CD4-positive, CD25-positive, alpha-beta regulatory T cell (primary cell): Measurements from ENCODE around the gene CHID1. TPM values are rescaled to one million over a fixed set of nuclear protein-coding genes. Genes with fewer than 3 reads are reported as not detected.

Source experiments
- ATAC-seq, 2 donors: fragments of 150-1000 bp; cut with Tn5 transposase; one replicate each; pipeline ENCODE4 v1.10.0; 2021; ENCODE audit warnings: low read depth in 2 of 2, moderate number of reproducible peaks in 2 of 2, moderate library complexity in 1 of 2
- DNase-seq, 3 donors: peaks; one replicate each; pipeline versions ENCODE4 v3.0.0 to v3.0.0-alpha.2; 2012 to 2022; ENCODE audit warnings: mixed read lengths in 1 of 3
- H3K27ac ChIP-seq: one replicate; pipeline ENCODE4 v1.7.0; 2013; ENCODE audit warnings: mild to moderate bottlenecking, low read length; ENCODE audit not compliant: insufficient read depth, poor library complexity, severe bottlenecking
- H3K27me3 ChIP-seq: one replicate; pipeline ENCODE4 v1.7.0; 2013; ENCODE audit warnings: low read length; ENCODE audit not compliant: control insufficient read depth, insufficient read depth
- H3K36me3 ChIP-seq: one replicate; pipeline ENCODE4 v1.7.0; 2013; ENCODE audit warnings: mild to moderate bottlenecking, low read length, moderate library complexity; ENCODE audit not compliant: control insufficient read depth, insufficient read depth
- H3K4me1 ChIP-seq: 2 replicates; pipeline ENCODE4 v1.7.0; 2013; ENCODE audit warnings: mild to moderate bottlenecking, low read length; ENCODE audit not compliant: insufficient read depth, control insufficient read depth, poor library complexity, severe bottlenecking
- H3K4me3 ChIP-seq: one replicate; pipeline ENCODE4 v1.7.0; 2013; ENCODE audit warnings: low read depth, mild to moderate bottlenecking, low read length, moderate library complexity
- H3K9me3 ChIP-seq, 2 experiments: 1 replicate in 1 of 2; 2 replicates in 1 of 2; pipeline ENCODE4 v1.7.0; 2013; ENCODE audit warnings: low read length in 2 of 2, mild to moderate bottlenecking in 1 of 2, moderate library complexity in 1 of 2; ENCODE audit not compliant: control insufficient read depth in 2 of 2
- H3K27ac Mint-ChIP-seq, 3 donors: one replicate each; pipeline ENCODE4 v1.8.0; 2020 to 2022; ENCODE audit warnings: mild to moderate bottlenecking in 3 of 3, mixed read lengths in 3 of 3, moderate library complexity in 2 of 3
- H3K27me3 Mint-ChIP-seq: one replicate; pipeline ENCODE4 v1.8.0; 2022; ENCODE audit warnings: mild to moderate bottlenecking, mixed read lengths
- H3K36me3 Mint-ChIP-seq: one replicate; pipeline ENCODE4 v1.8.0; 2020; ENCODE audit warnings: mixed read lengths
- H3K4me1 Mint-ChIP-seq, 4 donors: one replicate each; pipeline ENCODE4 v1.8.0; 2020 to 2022; ENCODE audit warnings: mixed read lengths in 4 of 4, mild to moderate bottlenecking in 1 of 4
- H3K4me3 Mint-ChIP-seq, 4 donors: one replicate each; pipeline ENCODE4 v1.8.0; 2020 to 2022; ENCODE audit warnings: mild to moderate bottlenecking in 4 of 4, mixed read lengths in 4 of 4, moderate library complexity in 3 of 4
- H3K9me3 Mint-ChIP-seq, 7 donors: one replicate each; pipeline ENCODE4 v1.8.0; 2020 to 2022; ENCODE audit warnings: mixed read lengths in 7 of 7, mild to moderate bottlenecking in 3 of 7, moderate library complexity in 2 of 7
- polyA plus RNA-seq, 4 donors: library from polyadenylated mRNA; unstranded; fragments of 300-500 nt; fragmentation: Illumina TruSeq; gene quantifications; one replicate each; pipeline ENCODE4 v1.2.3, GENCODE V29; 2021
- total RNA-seq: library from RNA; stranded (reverse); gene quantifications from one replicate; pipeline ENCODE4 v1.2.3, GENCODE V29; 2022

Gene CHID1
- total and polyA plus RNA-seq, 5 donors from 2014 or later, result 28.7 to 50.6 (median 46.5) TPM

DNA sequence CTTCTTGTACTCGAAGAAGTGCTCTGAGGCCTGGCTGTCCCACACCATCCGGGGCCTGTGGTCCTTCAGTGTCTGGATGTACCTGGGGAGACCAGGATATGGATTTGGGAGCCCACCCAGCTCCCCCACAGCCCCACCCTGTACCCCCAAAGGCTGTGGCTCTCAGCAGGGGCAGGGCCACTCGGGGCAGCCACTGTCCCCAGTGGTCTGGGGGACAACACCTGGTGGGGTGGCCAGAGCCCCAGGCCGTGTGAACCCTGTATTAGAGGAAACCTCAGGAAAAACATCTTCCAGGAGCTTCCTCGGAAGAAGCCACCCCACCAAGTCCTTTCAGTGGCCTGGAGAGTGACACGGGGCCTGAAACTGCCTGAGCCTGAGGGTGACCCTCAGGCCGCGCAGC is 40.2 kb downstream of the CHID1 start:
- Histone ChIP-seq H3K9me3 (no peaks in the 10 kb centered on the region), H3K4me3 (no peak overlapping the region), H3K27me3 (no peaks in the 10 kb centered on the region), H3K36me3 (no peaks in the 10 kb centered on the region), H3K4me1 (no peaks in the 10 kb centered on the region), H3K27ac (no peak overlapping the region)
- Mint-ChIP-seq H3K4me3 (no peak overlapping the region), H3K27me3 (no peaks in the 10 kb centered on the region), H3K27ac (no peak overlapping the region), H3K4me1 (peaks cover 0 to 2% (median 0%) of the 10 kb centered on the region in 4 donors), H3K36me3 (peaks cover 6% of the 10 kb centered on the region), H3K9me3 (no peaks in the 10 kb centered on the region)
- DNase-seq (no peak), ATAC-seq (no peak)

DNA sequence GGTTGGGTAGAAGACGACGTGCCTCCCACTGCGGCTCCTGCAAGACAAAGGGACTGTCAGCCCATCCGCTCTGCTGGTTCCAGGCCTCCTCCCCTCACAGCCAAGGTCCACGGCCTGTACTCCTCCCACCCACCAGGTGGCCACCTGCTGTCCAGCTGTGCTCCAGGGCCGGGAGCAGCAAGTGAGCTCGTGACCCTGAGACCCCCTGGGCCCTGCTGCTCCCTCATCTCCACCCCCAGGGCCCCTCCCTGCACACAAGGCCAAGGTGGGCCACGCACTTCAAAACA is 40.5 kb downstream of the CHID1 start:
- ATAC-seq (no peak), DNase-seq (no peak)
- Mint-ChIP-seq H3K27ac (no peak overlapping the region), H3K4me1 (peaks cover 0 to 2% (median 0%) of the 10 kb centered on the region in 4 donors), H3K9me3 (no peaks in the 10 kb centered on the region), H3K36me3 (peaks cover 6% of the 10 kb centered on the region), H3K27me3 (no peaks in the 10 kb centered on the region), H3K4me3 (no peak overlapping the region)
- no peaks in the 10 kb centered on the region for H3K36me3 ChIP-seq
- no peaks in the 10 kb centered on the region for H3K9me3 ChIP-seq
- H3K27me3 ChIP-seq, result no peaks in the 10 kb centered on the region
- no peak overlapping the region for H3K27ac ChIP-seq
- no peaks in the 10 kb centered on the region for H3K4me1 ChIP-seq
- H3K4me3 ChIP-seq, result no peak overlapping the region

DNA sequence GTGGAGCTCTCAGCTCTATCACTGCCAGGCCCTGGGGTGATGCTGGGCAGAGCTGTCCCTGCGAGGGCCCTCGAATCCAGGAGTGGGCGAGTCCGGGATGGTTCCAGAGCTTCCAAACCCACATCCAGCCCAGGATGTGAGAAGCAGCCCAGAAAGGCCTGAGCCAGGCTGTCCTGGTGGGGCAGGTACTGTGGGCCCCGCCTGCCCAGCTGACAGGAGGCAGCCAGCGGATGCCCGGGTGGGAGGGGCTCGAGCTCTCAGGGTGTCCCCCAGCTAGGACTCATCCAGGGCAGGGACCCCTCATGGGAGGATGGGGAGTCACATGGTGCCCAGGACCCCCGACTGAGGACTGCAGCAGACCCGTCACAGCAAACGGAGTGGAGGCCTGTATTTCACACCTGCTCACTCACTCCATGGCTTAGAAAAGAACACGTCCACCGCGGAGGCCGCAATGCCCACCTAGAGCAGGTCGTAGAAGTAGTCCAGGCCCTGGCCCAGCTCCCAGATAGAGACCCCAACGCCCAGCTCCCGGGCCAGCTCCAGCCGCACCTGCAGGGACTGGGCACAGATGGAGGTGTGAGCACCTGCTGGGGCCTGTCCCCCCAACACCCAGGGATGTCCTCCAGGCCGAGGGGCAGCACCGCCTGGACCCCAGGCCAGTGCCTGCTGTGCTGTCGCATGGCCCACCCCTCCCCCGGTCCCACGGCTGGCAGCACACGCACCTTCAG is 41.0 kb downstream of the CHID1 start:
- no peaks in the 10 kb centered on the region for H3K36me3 ChIP-seq
- no peaks in the 10 kb centered on the region for H3K9me3 Mint-ChIP-seq

DNA sequence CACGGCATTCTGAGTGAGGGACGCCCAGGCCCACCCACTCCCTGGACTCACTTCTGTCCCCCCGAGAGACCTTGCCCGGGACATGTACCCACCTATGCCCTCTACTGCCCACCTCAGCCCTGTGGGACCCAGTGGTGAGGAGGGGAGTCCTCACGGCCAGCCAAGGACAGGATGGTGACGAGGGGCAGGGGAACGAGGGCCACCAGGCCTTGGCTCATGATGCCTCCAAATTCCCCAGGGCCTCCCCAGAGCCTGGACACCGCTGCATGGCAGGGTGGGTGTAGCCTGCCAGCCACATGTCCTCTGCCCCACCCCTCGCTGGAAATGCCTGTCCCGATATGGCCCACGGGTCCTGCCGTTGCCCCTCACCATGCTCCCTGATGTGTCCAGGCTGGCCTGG is 41.8 kb downstream of the CHID1 start:
- H3K4me1 ChIP-seq, result no peaks in the 10 kb centered on the region
- no peaks in the 10 kb centered on the region for H3K9me3 ChIP-seq
- no peaks in the 10 kb centered on the region for H3K27me3 ChIP-seq
- Mint-ChIP-seq H3K4me1 (peaks cover 0 to 2% (median 0%) of the 10 kb centered on the region in 4 donors), H3K27me3 (no peaks in the 10 kb centered on the region), H3K9me3 (no peaks in the 10 kb centered on the region), H3K27ac (no peak overlapping the region), H3K36me3 (peaks cover 5% of the 10 kb centered on the region), H3K4me3 (no peak overlapping the region)
- no peak overlapping the region for H3K27ac ChIP-seq
- no peaks in the 10 kb centered on the region for H3K36me3 ChIP-seq
- ATAC-seq, result no peak
- no peak for DNase-seq
- no peak overlapping the region for H3K4me3 ChIP-seq

More for the DNA sequence above, 41.0 kb downstream of the CHID1 start:
- H3K4me1 ChIP-seq, result no peaks in the 10 kb centered on the region
- no peaks in the 10 kb centered on the region for H3K27me3 ChIP-seq
- no peak for DNase-seq
- no peaks in the 10 kb centered on the region for H3K9me3 ChIP-seq
- Mint-ChIP-seq H3K4me3 (no peak overlapping the region), H3K27me3 (no peaks in the 10 kb centered on the region), H3K36me3 (peaks cover 6% of the 10 kb centered on the region), H3K4me1 (peaks cover 0 to 2% (median 0%) of the 10 kb centered on the region in 4 donors), H3K27ac (no peak overlapping the region)
- H3K27ac ChIP-seq, result no peak overlapping the region
- no peak for ATAC-seq
- H3K4me3 ChIP-seq, result no peak overlapping the region

DNA sequence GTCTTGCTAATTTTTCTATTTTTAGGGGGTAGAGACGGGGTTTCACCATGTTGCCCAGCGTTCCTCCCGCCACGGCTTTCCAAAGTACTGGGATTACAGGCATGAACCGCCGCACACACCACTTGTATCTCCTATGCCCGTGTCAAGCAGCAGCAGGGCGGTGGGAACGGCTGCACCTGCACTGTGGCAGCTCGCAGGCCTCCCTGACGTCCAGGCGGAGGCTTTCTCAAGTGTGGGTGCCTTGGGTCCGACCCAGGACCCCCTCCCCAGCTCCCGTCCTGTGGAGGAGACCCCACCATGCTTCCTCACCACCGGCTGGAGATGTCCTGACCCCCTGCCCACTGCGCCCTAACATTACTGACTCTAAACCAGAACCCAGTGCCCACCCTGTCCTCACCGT is 42.2 kb downstream of the CHID1 start:
- no peaks in the 10 kb centered on the region for H3K27me3 ChIP-seq
- ATAC-seq (no peak), DNase-seq (no peak)
- Mint-ChIP-seq H3K27me3 (no peaks in the 10 kb centered on the region), H3K27ac (no peak overlapping the region), H3K4me3 (no peak overlapping the region), H3K36me3 (peaks cover under 1% of the 10 kb centered on the region), H3K4me1 (no peaks in the 10 kb centered on the region), H3K9me3 (no peaks in the 10 kb centered on the region)
- H3K9me3 ChIP-seq, result no peaks in the 10 kb centered on the region
- H3K36me3 ChIP-seq, result no peaks in the 10 kb centered on the region
- no peak overlapping the region for H3K27ac ChIP-seq
- H3K4me1 ChIP-seq, result no peaks in the 10 kb centered on the region
- no peak overlapping the region for H3K4me3 ChIP-seq

DNA sequence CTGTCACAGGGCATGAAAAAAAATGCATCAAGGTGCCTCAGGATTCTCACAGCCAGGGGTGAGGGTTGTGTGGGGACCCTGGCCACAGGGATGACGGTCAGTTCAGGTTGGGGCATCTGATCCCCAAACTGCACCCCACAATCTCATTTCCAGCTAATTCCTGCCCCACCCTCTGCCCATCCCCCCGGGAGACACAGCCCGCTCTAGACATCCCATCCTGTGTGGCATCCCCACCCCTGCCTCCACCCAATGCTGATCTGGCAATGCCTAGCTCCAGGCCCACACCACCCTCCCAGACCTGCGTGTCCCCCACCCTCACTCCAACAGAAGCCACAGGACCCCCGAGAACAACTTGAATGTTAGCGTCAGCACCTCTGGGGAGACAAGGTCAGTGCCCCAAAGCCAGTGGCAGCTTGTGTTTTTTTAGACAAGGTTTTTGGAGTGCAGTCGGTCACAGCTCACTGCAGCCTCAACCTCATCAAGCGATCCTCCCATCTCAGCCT is 42.7 kb downstream of the CHID1 start:
- no peak overlapping the region for H3K27ac Mint-ChIP-seq

DNA sequence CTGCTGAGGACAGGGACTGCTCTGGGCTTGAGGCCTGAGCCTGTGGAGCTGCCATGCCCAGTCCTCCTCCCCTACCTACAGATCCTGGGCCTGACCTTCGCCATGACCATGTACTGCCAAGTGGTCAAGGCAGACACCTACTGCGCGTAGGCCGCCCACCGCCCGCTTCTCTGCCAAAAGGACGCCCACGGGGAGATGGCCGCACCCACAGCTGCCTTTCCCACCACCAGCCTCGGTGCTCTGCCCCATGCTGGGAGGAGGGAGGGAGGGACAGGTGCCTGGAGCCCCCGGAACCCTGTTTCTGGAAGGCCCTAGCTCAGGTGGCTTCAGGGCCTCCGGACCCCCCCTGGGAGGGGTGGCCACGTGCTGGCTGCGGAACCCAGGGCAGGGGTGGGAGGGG is 44.1 kb downstream of the CHID1 start:
- Histone ChIP-seq H3K36me3 (no peaks in the 10 kb centered on the region), H3K27ac (no peak overlapping the region), H3K4me1 (no peaks in the 10 kb centered on the region), H3K27me3 (no peaks in the 10 kb centered on the region), H3K4me3 (no peak overlapping the region), H3K9me3 (no peaks in the 10 kb centered on the region)
- DNase-seq (no peak), ATAC-seq (no peak)
- H3K4me1 Mint-ChIP-seq, result no peaks in the 10 kb centered on the region
- no peak overlapping the region for H3K4me3 Mint-ChIP-seq
- no peaks in the 10 kb centered on the region for H3K9me3 Mint-ChIP-seq
- H3K36me3 Mint-ChIP-seq, result no peaks in the 10 kb centered on the region
- no peaks in the 10 kb centered on the region for H3K27me3 Mint-ChIP-seq
- no peak overlapping the region for H3K27ac Mint-ChIP-seq

More for the DNA sequence above, 42.7 kb downstream of the CHID1 start:
- H3K36me3 Mint-ChIP-seq, result no peaks in the 10 kb centered on the region
- no peaks in the 10 kb centered on the region for H3K36me3 ChIP-seq
- H3K4me1 ChIP-seq, result no peaks in the 10 kb centered on the region
- H3K4me1 Mint-ChIP-seq, result no peaks in the 10 kb centered on the region
- H3K27ac ChIP-seq, result no peak overlapping the region
- no peak overlapping the region for H3K4me3 ChIP-seq
- H3K9me3 ChIP-seq, result no peaks in the 10 kb centered on the region
- no peaks in the 10 kb centered on the region for H3K9me3 Mint-ChIP-seq
- H3K4me3 Mint-ChIP-seq, result no peak overlapping the region
- no peaks in the 10 kb centered on the region for H3K27me3 Mint-ChIP-seq
- no peak for ATAC-seq
- no peak for DNase-seq
- no peaks in the 10 kb centered on the region for H3K27me3 ChIP-seq
